ENCODE results near the gene NPW. TPM values are rescaled to one million over a fixed set of nuclear protein-coding genes. Genes with fewer than 3 reads are reported as not detected.

Gene NPW
- total RNA-seq, 2 experiments from 2014 or later, result 0.85 to 3.7 TPM

DNA sequence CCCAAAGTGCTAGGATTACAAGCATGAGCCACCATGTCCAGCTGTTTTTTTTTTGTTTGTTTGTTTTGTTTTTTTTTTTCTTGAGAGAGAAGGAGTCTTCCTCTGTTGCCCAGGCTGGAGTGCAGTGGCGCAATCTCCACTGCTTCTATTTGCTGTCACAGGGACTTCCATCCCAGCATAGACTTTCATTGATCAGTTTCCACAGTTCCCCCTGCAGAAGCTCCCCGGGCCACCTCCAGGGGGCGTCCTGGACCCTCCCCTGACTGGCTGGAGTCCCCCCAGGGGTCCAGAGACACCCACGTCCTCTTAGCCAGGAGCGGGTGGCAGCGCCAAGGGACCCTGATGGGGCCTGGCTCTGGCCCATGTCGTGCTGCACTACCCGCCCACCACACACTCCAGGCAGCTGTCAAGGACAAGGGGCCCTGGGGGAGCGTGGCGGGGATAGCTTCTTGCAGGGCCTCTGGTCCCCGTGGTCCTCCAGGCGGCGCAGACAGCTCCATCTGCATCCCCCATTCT, 3.1 kb upstream of the NPW start:
- TF ChIP-seq EZH2phosphoT487 (IDR thresholded peaks at IDR 0.05; ENCODE audit: borderline replicate concordance, low read depth, low read length) (no peak), CTCF (conservative IDR thresholded peaks at IDR 0.05; ENCODE audit: low read length) (peak; percentile 76)
- no peak overlapping the region for H3K27ac ChIP-seq (ENCODE audit: low read depth, low read length, poor library complexity, severe bottlenecking)
- no peak overlapping the region for H3K4me2 ChIP-seq (ENCODE audit: low read length)
- peak; percentile 29 for DNase-seq (ENCODE audit: low spot score)
- H3K4me1 ChIP-seq (ENCODE audit: insufficient read depth, low read length, poor library complexity, severe bottlenecking), result no peaks in the 10 kb centered on the region
- BruUV-seq (replicated peaks), result no TSS peak
- ChIA-PET POLR2A (interaction anchor here (0.6 kb wide), 2 partner anchors 41 to 198 kb away, joined by 3 read pairs; partner anchors contain the start of gene PGP), CTCF (ENCODE audit: unreplicated experiment) (no interaction called here)
- H3K36me3 ChIP-seq (ENCODE audit: insufficient read depth, low read length), result no peaks in the 10 kb centered on the region
- H4K20me1 ChIP-seq (ENCODE audit: insufficient read depth, low read length), result no peaks in the 10 kb centered on the region
- no peaks in the 10 kb centered on the region for H3K79me2 ChIP-seq (ENCODE audit: insufficient read depth, low read depth, low read length)
- no peaks in the 10 kb centered on the region for H3K9me2 ChIP-seq (ENCODE audit: insufficient read depth, low read length)
- H2AFZ ChIP-seq (ENCODE audit: low read length), result no peak overlapping the region
- intact Hi-C loops (cut with micrococcal nuclease; ENCODE audit: unreplicated experiment), result no loop called here
- H3K4me3 ChIP-seq (ENCODE audit: low read depth, low read length, poor library complexity, severe bottlenecking), result no peak overlapping the region
- H3K9me3 ChIP-seq (ENCODE audit: low read length), result no peaks in the 10 kb centered on the region

DNA sequence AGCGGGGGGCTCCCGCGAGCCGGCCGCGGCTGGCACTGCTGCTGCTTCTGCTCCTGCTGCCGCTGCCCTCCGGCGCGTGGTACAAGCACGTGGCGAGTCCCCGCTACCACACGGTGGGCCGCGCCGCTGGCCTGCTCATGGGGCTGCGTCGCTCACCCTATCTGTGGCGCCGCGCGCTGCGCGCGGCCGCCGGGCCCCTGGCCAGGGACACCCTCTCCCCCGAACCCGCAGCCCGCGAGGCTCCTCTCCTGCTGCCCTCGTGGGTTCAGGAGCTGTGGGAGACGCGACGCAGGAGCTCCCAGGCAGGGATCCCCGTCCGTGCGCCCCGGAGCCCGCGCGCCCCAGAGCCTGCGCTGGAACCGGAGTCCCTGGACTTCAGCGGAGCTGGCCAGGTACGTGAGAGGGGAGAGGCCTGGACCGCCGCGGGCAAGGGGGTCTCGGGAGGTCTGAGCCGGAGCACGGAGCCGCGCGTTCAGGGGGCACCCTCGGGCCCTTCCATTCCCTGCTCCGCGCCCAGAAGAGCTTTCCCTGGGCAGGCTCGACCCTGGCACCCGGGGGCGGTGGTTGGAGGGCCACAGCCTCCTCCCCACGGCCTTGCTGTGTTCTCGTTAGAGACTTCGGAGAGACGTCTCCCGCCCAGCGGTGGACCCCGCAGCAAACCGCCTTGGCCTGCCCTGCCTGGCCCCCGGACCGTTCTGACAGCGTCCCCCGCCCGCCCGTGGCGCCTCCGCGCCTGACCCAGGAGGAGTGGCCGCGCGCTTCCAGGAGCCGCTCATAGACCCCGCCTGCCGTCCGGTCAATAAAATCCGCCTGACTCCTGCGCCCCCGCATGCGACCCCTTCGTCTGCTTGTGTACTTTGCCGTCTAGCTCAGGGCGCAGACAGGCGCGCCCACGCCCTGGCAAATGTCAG, 591 bp downstream of the NPW start:
- no peak overlapping the region for H3K27ac ChIP-seq (ENCODE audit: low read depth, low read length, poor library complexity, severe bottlenecking)
- H2AFZ ChIP-seq (ENCODE audit: low read length), result no peak overlapping the region
- H3K79me2 ChIP-seq (ENCODE audit: insufficient read depth, low read depth, low read length), result no peaks in the 10 kb centered on the region
- TF ChIP-seq EZH2phosphoT487 (IDR thresholded peaks at IDR 0.05; ENCODE audit: borderline replicate concordance, low read depth, low read length), result no peak
- TF ChIP-seq CTCF (conservative IDR thresholded peaks at IDR 0.05; ENCODE audit: low read length), result no peak
- no peak overlapping the region; the same call in 1 of the 2 replicates for H3K4me2 ChIP-seq (ENCODE audit: low read length)
- no peaks in the 10 kb centered on the region for H3K36me3 ChIP-seq (ENCODE audit: insufficient read depth, low read length)
- no peak for DNase-seq (ENCODE audit: low spot score)
- intact Hi-C loops (cut with micrococcal nuclease; ENCODE audit: unreplicated experiment), result no loop called here
- H3K4me3 ChIP-seq (ENCODE audit: low read depth, low read length, poor library complexity, severe bottlenecking), result no peak overlapping the region
- H3K4me1 ChIP-seq (ENCODE audit: insufficient read depth, low read length, poor library complexity, severe bottlenecking), result peaks cover 13% of the 10 kb centered on the region
- no TSS peak for BruUV-seq (replicated peaks)
- CTCF ChIA-PET (ENCODE audit: unreplicated experiment), result no interaction called here
- no peaks in the 10 kb centered on the region for H4K20me1 ChIP-seq (ENCODE audit: insufficient read depth, low read length)
- POLR2A ChIA-PET, result no interaction called here
- no peaks in the 10 kb centered on the region for H3K9me2 ChIP-seq (ENCODE audit: insufficient read depth, low read length)
- H3K9me3 ChIP-seq (ENCODE audit: low read length), result no peaks in the 10 kb centered on the region

Data from OCI-LY7 (cell line).